HG02852 (cell line): ENCODE results near the gene RINL.

Experiments used
- ATAC-seq: cut with Tn5 transposase; IDR thresholded peaks from one replicate; pipeline ENCODE4 v1.9.1; 2021; ENCODE audit warnings: mild to moderate bottlenecking, moderate library complexity; ENCODE audit not compliant: unreplicated experiment

Gene RINL

DNA sequence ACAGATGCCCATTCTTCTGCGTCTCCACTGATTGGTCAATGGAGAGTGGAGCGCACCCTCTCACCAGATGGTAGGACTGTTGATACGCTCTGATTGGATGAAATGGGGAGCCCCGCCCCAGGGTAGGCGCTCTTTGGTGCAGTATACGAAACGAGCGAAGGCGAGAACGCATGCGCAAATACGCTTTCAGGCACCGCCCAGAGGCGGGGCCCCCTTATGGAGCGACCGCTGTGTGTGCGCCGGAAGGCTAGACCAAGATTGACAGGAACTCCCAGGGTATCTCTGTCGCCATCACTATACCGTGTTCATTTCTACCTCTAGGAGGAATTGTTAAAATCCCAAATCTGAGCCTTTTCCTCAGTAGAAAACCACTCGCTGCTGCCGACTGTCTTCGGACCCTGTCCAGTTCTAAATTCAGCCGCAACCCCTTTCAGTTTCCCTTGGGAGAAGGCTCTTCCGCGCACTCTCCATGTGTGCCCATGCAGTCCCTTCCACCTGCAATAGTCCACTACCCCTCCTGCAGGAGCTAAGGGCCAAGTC lies 27.6 kb downstream of the RINL start:
- ATAC-seq, result peak; percentile 68

DNA sequence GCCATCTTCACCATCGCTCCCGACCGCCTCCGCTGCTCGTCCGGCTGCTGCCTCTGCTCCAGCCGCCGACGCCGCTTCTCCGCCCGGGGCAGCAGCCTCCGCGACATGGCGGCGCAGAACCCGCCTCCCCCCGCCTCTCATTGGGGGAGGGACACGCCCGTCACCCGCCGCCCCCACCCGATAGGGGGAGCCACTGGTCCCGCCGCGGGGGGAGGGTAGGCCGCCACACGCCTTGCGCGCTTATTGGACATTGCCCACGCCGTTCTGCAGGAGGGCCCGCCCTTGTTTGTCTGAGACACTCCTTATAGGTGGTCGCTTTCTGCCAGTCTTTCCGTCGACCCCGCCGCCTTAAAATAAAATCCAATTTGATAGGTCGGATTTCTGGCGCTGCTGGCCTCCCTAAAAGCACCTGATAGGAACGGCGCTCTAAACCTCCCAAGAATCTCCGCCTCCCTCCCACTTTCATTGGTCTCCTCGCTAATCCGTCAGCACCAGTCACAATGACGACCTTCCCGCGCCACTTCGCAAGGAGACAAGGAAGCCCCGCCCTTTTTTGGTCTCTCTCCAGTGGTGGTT lies 28.1 kb downstream of the RINL start, which contains the start of gene HNRNPL:
Gene HNRNPL (minus strand): TSS at position 127 of the 576 bp plus-strand sequence. CDS start 20 bp downstream, at position 107.
- peak; percentile 54 for ATAC-seq

DNA sequence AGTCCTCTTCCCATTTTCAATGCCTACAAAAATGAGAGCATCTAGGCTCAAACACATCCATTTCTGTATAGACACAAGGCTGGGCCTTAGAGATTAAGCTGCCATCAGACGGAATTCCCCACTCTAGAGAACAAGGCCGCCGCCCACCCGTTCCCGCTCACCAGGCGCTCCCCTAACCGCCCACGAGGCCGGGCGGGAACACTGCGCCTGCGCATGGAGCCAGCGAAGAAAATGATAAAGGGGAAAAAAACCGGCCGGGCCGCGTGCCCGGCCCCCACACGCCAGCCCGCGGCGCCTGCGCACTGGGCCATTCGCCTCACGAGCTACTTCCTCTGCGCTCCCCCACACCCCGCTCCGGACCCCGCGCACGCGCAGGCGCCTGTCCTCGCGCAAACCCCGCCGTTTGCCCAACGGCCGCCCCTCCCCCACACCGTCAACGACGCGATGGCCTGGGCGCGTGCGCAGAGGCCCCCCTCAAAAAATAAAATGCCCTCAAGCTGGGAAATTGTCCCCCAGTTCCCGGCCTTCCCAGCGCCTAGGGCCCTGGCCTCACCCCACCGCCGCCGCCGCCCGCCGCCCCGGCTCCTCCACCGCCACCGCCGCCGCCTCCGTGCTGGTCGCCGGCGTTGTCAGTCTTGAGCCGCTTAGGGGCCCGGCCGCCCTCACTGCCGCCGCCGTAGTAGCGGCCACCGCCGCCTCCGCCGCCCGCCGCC lies 28.8 kb downstream of the RINL start:
- ATAC-seq, result peak; percentile 24

DNA sequence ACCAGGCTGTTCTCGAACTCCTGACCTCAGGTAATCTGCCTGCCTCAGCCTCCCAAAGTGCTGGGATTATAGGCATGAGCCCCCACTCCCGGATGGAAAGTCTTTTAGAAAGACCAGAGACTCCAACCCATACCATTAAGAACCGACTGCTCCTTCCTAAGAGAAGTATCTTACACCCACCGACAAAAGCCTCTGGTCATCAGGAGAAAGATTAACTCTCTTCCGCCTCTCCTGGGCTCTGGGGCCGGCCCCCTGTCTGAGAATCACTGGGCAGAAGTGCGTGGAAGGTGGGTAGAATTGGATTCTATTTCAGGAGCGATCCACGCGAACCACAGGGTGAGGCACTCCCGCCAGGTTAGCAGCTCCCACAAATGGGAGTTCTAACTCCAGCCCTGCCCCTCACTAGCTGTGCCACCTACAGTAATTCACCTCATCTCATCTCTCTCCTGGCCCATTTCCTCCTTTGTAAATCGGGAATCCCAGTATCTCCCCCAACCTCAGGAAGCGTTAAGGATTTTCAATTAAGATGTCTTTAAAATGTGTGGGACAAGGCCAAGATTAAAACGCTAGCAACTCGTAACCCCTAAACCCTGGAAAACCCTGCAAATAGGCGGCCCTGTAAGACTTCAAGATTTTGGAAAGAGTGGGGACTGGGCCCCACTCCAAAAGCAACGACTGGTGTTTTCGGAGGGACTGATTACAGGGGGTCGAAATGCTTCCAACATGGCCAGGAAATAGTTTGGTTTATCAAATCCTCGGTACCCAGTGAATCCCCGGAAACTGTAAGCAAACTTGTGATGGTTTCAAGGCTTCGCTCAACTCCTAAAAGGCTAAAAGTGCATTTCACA lies 29.6 kb downstream of the RINL start:
- no peak for ATAC-seq

DNA sequence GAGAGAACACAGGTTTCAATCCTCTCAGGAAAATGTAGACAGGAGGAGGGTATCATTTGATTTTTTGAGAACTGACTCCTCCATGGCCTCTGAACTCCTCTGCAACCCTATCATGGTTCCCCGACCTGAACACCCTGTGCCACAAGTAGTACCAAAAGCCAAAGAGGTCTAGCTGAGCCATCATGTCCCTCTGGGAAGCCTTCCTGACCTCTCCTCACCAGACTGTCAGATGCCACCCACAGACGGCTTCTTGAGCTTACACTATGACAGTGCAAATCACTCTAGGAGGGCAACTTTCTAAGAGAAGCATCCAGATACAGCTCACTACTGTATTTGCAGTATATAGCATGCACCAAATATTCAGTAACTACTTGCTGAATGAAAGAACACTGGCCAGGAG lies 32.0 kb downstream of the RINL start:
- ATAC-seq, result no peak

DNA sequence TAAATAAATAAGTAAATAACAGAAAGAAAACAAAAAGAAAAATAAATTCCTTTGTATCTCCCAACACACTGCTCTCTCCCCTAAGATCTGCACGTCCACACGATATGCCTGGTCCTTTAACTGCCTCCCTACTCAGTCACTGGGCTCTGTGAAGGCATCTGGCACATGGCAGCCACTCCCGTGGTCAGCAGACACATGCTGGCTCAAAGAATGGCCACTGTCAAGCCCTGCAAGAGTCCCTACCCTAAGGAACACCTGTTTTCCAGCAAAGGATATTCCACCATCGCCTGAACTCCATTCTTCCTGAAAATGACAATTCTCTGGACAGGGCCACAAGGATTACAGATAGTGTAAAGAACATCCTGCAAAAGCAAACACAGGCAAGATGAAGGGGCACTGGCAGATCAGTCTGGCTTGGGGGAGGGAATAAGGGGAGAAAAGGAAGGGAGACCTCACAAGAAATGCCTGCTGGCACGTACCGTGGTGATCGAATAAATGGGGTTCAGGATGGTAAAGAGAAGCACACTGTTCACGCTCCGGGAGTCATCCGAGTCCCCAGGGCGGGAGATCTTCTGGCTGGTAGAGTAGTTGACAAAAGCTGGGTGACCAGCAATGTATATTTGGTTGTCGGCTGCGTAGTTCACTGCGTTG lies 32.6 kb downstream of the RINL start:
- no peak for ATAC-seq

DNA sequence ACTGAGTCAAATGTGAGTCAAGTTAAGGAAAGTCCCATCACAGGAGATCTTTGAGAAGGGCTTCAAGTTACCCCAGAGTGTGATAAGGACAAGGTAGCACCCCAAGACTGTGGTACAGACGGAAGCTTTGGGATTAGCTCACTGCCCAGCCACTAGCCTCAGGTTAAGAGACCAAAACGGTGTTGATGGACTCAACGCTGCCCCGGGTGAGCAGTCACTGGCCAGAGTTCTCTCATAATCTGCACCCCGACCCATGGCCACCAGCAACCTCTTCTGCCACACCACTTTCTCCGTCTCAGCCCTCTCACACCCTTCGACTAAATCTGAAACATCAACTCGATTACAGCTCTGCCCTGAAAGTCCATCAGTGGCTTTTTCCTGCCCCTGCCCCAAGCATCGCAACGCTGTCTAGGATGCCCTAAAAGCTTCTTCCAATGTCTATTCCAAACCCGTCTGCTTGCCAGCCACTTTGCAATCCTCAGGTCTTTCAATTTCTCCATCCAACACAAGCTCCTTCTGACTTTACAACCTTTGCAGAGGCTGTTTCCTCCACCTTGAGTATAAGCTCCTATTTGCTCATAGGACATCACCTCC lies 33.9 kb downstream of the RINL start:
- no peak for ATAC-seq

DNA sequence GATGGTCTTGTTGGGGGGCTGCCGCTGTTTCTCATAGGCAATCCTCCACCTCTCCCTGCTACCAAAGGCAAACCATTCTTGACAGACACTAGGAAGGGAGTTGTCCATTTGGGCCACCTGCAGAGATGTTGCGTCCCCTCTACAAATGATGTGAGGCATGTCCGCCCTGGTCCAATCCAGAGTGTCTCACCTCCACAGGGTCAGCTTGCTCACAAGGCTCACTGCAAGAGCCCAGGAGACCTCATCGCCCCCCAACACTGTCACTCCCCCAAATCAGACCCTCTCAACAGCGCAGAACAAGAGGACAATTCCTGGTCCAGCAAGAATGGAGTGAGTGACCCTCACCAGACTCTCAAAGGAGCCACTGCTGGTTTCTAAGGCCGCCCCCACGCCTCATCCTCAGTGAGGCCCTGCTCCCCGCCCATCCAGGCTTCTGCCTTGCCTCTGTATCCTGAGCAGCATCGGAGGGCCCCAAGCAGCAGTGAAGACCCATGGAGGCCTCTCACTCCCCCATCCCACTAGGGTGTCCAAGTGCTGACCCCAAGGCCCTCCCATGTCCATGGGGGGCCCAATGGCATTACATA lies 34.8 kb downstream of the RINL start:
- no peak for ATAC-seq

DNA sequence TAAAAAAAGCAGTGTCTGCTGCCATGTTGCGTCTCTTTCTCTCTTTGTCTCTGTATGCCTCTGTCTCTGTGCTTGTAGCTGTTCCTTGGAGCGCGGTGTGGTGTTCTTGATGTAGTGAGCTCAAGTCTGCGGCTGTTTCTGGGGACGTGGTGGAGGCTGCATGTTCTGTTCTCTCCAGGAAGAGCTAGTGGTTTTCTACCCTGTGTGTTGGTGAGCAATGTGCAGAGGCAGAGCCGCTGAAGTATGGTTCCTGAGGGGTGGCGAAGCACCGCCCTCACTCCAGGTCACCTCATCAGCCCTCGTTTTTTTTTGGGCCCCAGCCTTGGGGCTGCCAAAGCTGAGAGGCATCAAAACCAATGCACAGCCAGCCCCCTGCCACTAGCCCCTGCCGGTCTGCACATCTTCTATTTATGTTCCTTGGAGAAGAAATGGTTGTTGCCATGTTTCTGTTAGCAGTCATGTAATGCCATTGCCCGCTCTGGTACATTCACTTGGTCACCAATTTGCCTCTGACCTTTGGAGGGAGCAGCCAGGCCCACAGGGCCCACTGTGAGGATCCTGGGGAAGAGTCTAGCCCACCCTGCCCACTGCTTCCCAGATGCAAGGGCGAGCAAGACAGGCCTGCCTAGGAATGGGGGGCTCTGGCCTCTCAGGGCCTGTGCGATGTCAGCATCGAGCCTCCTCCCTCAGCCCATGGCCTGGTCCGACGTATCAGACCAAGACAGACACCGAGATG lies 35.5 kb downstream of the RINL start:
- no peak for ATAC-seq

DNA sequence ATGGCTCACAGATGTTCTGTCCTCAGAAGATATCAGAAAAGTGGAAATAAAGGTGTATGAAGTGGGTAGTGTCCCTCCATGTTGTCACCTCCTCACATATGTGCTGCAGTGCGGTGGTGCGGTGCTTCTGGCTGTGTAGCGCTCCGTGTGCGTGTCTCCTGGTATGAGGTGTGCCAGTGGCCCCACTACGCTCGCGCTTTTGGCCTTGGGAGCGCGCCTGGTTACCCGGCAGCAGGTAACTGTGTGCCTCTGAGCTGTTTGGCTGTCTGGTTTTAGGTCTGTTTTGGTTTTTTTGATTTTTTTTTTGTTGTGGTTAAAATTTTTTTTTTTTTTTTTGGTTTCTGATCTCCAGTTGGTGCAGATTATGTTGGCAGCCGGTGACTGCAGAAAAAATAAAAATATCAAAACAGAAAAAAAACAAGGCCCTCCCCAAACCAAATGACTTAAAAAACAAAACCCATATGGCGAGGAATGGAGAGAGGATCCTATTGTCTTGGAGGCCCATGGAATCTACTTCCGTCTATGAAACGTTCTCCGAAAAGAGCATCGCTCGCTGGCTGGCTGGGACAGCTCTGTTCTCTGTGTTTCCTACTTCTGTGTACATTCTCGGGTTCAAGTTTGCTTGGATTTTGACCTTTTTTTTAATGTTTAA lies 36.2 kb downstream of the RINL start:
- ATAC-seq, result no peak

DNA sequence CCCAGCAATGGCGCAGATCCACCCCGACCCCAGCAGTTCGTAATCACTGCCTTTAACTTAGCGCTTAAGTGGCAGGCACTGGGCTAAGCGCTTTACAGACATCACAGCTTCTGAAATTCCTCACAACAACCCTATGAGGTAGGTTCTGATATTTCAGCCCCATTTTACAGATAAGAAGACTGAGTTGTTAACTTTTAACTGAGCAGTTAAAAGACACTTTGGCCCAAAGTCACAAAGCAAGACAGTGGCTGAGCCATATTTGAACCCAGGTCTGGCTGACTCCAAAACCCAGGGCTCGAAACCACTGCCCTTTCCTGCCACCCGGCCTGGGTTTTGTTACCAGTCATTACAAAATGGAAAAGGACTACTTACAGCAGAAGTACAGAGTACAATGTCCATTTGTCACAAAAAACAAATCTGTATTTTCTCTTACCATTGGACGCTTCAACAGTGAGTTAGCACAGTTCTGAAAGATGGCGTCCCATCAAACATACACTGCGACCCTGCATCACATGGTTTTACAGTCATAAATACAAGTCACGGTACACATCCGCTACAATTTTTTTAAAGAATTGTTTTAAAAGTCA lies 36.8 kb downstream of the RINL start:
- no peak for ATAC-seq

DNA sequence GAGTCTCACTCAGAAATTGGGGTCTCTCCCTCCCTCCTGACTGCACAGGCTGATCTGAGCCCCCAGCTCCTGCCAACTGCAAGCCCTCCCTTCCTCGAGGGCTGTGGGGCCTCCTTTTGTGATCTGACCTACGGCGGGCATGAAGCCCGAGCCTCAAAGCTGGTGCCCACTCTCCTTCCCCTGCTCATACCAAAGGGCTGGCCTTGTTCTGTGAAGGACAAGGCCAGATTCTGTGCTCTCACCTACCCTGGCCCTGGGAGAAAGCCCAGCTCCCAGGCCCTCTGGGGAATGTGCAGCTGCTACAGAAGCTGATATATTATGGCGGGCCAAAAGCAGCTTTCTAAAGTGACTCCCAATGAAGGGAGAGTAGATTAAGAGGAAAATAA lies 37.5 kb downstream of the RINL start:
- ATAC-seq, result no peak

DNA sequence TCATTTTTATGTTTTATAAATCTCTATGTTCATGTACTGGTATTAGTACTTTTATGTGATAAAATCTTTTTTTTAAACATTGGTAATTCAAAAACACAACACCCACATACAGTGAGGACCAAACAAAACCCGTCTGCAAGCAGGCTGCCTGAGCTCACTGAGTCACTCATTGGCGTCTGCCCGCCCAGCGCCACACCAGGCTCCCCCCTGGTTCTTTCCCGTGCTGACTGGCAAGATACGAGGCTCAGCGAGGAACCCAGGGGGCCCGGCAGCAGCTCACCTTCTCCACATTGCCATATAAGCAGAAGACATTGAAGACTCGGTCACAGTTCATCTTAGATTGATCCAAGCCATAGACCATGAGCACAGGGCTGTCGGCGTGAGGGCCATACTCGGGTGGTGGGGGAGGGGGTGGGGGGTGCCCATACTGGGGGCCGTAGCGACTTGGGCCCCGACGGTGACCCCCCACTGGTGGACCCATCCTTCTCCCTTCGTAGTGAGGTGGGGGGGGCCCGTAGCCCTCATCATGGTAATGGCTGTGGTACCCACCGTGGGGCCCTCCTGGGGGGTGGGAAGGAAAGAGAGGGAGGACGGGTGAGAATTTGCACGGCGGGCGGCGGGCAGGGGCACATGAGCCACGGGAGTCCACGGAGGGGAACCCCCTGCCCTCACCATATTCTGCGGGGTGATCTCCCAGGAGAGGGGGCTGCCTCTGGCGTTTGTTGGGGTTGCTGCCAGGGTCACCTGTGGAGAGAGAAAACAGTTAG lies 38.1 kb downstream of the RINL start:
- no peak for ATAC-seq

DNA sequence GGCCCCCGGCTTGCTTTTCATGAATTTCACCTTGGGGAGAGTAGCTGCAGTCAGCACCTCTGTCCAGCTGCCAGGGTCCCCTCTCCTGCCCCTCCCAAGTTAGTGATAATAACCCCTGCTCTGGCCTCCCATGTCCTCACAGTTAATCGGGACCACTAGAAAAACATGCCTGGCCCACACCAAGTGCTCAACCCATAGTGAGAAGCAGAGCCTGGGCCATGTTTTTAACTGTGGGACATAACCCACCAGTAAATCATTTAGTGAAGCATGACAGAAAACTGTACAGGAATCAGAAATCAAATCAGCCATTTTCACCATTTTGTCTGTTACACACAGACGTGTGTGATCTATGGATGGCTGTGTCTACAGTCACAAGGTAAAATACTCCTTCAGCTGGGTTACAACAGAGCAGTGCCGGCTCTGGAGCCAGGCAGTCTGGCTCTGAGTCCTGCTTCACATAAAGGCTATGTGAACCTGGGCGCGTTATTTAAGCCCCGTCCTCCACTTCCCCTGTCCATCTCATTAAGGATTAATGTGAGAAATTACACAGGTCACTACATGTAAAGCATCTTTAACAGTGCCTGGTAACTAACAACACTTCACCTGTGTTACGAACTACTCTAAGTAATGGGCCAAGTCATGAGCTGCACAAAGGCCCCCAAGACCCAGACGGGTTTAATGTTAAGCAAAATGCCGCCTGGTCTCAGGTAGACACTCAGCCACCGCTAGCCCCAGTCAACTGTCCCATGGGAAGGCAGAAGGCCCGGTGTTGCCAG lies 38.9 kb downstream of the RINL start:
- no peak for ATAC-seq

DNA sequence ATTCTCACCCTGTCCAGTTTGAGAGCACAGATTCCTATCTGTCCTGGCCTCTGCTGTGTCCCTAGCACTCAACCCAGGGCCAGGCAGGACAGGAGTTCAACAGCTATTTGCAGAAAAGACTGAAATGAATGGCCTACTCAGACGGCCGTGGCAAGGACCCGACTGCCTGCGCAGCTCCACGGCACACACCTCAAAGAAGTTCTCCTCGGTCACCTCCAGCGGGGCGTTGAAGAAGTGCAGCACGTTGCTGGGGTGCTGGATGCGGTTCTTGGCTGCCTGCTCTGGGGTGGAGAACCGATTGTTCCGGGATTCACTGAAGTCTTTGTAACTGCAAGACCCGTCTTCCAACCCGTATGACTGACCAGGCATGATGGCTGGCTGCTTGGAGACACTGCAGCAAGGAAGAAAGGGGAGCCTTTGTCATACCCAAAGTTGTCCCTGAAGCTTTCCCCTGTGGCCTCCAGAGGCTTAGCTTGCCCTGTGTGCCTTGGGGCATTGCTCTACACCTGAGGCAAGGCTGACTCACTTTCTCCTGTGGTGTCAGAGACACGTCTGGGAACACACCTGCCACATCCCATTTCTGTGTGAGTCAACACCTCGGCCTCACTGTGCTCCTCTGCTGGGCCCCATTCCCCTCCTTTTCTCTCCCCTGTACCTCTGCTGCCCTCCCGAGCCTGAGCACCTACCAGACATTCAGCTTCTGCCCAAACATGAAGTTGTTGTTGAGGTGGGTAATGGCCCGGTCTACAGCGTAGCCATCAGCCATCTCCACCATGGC lies 39.7 kb downstream of the RINL start:
- ATAC-seq, result no peak

DNA sequence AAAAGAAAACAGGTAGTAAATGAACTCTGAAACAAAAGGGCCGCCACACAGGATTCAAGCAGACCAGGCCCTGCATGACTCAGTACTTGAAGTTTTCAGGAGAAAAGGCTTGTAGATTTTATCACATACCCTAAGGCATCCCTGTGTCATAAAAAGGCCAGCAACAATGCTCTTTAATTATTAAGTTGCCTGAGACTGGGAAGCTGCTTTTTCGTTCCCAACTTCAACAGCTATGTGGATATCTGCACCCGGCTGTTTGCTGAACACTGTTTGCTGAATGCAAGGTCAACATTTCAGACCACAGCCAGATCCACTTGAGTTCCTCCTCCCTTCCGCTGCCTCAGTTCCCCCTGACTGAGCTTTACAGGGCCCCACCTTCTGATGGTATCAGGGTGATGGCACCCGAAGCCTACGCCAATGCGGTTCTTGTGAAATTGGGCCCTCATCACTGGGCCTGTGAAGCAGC lies 40.4 kb downstream of the RINL start:
- ATAC-seq, result no peak
